Measurements from ENCODE around the gene RIPOR3.

Gene RIPOR3

DNA sequence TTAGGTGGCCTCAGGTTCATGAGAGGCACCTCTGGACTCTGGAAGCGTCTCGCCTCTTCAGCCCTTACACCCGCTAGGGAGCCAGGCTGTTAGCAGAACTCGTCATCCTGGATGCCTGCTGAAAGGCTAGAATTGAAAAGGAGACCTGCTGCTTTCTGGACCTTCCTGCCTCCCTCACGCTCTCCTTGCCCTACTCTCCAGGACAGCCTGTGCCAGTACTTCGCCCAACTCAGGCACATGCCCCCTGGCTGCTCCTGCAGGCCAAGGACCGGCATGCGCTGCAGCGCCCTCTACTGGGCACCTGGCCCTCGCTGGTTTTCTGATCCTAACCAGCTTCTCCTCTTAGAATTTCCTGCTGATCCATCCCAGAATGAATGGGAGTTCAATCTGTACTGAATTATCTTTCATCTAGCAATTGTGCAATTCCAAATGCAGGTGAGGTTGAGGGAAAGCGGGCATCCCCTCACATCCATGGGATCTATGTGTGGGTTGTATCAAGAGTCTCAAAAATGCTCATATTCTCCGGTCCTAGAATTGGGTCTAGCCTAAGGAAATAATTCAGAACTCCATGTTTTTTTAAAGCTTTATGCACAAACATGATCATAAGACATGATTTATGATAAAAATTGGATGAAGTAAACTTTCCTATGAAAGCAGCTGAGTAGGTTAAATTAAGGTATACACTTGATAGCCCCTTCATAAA lies 103.2 kb downstream of the RIPOR3 start:
- DNase-seq (ENCODE audit: low read depth) = no peak
- TF ChIP-seq, protein P1, sequence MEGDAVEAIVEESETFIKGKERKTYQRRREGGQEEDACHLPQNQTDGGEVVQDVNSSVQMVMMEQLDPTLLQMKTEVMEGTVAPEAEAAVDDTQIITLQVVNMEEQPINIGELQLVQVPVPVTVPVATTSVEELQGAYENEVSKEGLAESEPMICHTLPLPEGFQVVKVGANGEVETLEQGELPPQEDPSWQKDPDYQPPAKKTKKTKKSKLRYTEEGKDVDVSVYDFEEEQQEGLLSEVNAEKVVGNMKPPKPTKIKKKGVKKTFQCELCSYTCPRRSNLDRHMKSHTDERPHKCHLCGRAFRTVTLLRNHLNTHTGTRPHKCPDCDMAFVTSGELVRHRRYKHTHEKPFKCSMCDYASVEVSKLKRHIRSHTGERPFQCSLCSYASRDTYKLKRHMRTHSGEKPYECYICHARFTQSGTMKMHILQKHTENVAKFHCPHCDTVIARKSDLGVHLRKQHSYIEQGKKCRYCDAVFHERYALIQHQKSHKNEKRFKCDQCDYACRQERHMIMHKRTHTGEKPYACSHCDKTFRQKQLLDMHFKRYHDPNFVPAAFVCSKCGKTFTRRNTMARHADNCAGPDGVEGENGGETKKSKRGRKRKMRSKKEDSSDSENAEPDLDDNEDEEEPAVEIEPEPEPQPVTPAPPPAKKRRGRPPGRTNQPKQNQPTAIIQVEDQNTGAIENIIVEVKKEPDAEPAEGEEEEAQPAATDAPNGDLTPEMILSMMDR (IDR thresholded peaks at IDR 0.05; ENCODE audit: control insufficient read depth, extremely low read depth, insufficient read depth) = peak; percentile 85
- no peak overlapping the region for H3K4me3 ChIP-seq (ENCODE audit: low read depth, low read length)

DNA sequence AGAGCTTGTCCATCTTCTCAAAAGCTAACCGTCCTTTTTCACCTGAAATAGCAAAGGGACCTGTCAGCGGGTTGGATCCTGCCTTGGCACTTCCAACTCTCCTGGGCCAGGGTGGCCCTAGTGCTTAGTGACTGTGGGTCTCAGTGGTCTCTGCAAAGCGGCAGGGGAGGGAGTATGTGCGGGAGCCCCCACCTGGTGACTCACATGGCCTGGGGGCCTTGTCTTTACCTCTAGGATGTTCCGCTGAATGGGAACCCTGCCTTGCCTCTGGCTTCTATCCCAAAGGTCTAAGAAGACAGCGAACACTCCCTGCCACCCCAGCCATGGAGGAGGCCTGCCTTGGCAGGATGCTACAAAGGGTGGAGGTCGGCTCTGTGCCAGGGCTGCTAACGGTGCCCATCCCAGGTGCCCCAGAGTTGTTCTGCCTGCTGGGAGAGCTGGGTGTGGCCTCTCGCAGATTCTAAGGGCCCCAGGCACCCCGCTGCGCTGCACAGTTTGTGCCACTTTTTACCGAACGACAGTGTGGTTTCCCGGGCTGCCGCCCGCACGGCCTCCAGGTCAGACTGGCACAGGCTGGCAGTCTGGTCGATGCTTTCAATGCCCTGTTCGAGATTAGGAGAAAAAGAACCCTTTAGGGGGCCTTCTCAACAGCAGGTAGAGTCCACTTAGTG lies 103.9 kb downstream of the RIPOR3 start:
- TF ChIP-seq, protein P1 (IDR thresholded peaks at IDR 0.05; ENCODE audit: control insufficient read depth, extremely low read depth, insufficient read depth) = no peak
- no peak overlapping the region for H3K4me3 ChIP-seq (ENCODE audit: low read depth, low read length)
- no peak for DNase-seq (ENCODE audit: low read depth)

DNA sequence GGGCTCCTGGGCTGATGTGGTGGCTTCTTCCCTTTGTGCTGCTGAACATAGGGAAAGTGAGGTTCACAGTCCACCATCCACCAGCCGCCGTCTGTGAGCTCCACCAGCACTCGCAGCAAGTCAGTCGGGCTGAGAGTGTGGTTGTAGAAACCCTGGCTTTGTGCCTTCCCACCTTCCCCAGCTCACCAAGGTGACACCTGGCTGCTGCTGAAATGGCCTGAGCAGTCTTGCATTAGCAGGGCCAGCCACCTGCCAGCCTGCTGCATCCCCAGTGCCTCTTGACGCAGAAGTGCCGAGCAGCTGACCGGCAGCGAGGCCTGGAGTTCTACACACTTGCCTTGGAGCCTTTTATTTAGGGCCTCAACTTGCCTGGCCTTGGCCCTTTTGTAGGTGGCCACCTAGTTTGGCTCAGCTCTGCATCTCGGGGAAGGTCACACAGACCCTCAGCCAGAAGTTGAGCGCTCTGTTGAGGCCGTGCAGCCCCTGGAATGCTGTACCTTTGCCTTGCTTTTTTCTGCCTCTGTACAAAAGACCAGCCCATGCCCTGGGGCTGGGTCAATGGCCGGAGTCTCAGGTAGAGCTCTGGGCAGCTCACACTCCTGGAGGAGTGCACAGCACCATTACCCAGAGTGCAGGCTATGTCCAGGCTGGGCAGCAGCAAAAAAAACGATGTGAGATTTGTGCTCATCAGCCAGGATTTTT lies 104.7 kb downstream of the RIPOR3 start:
- no peak overlapping the region for H3K4me3 ChIP-seq (ENCODE audit: low read depth, low read length)
- TF ChIP-seq, protein P1 (IDR thresholded peaks at IDR 0.05; ENCODE audit: control insufficient read depth, extremely low read depth, insufficient read depth) = no peak
- no peak for DNase-seq (ENCODE audit: low read depth)

DNA sequence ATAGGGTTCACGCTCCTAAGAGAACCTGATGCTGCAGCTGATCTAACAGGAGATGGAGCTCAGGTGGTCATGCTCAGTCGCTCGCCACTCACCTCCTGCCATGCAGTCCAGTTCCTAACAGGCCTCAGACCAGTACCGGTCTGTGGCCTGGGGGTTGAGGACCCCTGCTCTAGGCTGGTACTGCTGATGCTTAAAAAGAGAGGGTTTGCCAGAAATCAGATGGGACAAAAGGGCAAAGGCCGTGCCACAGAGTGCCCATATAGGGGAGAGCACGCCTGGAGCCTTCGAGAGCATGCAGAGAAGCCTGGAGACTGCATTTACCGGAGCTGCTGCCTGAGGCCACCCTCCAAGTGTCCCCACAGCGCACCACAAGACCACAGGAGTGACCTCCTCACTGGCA lies 105.7 kb downstream of the RIPOR3 start:
- TF ChIP-seq, protein P1 (IDR thresholded peaks at IDR 0.05; ENCODE audit: control insufficient read depth, extremely low read depth, insufficient read depth) = no peak
- H3K4me3 ChIP-seq (ENCODE audit: low read depth, low read length) = no peak overlapping the region
- no peak for DNase-seq (ENCODE audit: low read depth)

DNA sequence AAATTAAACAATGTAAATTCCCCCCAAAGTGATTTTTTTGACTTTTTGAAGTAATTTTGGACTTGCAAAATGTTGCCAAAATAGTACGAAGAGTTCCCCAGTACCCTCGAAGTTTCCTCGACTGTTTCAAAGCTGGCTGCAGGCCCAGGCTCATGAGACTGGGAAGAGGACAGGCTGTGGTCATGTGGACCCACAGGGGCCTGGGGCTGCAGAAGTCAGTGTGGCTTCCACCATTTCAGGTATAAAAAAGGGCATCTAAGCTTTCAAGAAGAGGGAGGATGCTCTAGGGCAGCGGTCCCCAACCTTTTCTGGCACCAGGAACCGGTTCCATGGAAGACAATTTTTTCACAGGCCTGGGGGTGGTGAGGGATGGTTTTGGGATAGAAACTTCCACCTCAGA lies 106.1 kb downstream of the RIPOR3 start:
- no peak for DNase-seq (ENCODE audit: low read depth)
- TF ChIP-seq, protein P1 (IDR thresholded peaks at IDR 0.05; ENCODE audit: control insufficient read depth, extremely low read depth, insufficient read depth) = no peak

DNA sequence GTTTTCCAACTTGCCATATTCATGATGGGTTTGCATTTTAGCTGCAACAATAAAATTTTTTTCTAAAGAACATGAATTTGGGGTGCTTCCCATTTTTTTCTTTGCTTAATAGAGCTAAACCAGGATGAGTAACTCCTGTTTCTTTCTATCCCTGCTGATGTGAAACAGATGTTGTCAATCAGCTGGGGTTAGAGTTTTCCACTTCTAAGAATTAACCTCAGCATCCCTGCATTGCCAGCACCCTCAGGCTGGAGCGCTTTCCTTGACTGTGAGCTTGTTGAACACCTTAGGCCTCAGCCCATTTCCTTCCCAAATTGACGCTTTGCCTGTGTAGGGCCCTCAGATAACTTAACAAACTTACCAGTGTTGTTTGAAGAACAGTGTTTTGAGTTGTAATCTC lies 106.7 kb downstream of the RIPOR3 start:
- no peak overlapping the region for H3K4me3 ChIP-seq (ENCODE audit: low read depth, low read length)
- DNase-seq (ENCODE audit: low read depth) = no peak
- TF ChIP-seq, protein P1 (IDR thresholded peaks at IDR 0.05; ENCODE audit: control insufficient read depth, extremely low read depth, insufficient read depth) = no peak

More for the DNA sequence above, 106.1 kb downstream of the RIPOR3 start:
- H3K4me3 ChIP-seq (ENCODE audit: low read depth, low read length) = no peak overlapping the region
